ENCODE data around the gene E2F1.

Gene E2F1

DNA sequence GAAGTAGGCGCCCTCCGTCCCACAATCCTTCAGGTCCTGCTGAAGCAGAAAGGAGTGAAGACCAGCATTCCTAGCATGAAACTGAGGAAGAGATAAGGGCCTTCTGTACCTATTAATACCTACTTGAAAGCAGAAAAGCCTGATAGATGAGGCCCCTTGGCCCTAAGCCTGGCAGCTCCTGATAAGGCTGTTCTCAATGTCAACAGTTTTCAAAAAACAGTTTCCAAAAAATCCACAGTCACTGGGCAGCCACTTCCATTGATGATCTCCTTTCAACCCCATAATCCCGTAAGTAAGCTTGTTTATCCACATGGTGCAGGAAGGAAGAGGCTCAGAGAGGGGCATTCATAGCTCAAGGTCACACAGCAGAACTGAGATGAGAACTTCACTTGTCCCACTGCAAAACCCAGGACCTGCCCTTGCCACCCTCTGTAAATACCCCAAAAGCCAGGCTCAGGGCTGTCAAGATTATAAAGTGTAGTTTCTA is 2.8 kb upstream of the E2F1 start:
- FAIRE-seq = no peak
- no peak for DNase-seq (ENCODE audit: extremely low spot score, insufficient read length, low read depth)

DNA sequence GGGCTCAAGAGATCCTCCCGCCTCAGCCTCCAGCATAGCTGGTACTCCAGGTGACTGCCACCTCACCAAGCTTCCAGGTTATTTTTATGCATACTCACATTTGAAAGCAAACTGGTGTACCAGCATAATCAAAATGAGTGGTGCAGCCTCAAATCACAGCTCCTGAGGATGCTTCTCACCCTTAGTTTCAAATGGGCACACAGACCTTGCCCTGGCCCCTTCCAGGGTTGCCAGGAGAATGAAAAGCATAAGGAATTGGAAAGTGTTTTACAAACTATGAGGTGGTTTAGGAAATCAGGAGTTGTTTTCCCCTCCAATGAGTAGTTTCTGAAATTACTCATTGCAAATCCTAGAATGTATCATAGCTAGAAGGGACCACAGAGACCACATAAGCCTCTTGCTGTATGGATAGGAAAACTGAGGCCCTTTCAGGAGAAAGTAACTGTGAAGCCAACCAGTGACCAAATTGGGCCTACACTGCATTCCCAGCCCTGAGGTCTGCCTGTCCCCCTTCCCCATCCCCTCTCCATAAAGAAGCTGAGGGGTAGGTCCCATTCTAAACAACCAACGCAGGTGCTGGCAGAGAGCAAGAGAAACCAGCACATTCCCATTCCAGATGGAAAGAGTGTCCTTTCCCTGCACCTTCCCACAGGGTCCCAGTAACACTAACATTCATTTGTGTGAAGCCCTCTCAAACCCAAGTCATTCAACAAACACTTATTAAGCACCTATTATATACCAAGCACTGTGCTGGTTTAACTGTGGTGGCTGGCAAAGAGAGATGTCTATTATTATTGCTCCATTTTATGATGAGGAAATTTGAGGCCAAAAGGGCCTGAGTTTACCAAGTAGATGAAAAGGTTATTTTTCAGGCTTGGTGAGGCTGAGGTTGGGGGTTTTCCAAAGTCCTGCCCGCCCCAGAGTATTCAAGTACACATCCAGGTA is 2.1 kb upstream of the E2F1 start:
- no peak for DNase-seq (ENCODE audit: extremely low spot score, insufficient read length, low read depth)
- no peak for FAIRE-seq

DNA sequence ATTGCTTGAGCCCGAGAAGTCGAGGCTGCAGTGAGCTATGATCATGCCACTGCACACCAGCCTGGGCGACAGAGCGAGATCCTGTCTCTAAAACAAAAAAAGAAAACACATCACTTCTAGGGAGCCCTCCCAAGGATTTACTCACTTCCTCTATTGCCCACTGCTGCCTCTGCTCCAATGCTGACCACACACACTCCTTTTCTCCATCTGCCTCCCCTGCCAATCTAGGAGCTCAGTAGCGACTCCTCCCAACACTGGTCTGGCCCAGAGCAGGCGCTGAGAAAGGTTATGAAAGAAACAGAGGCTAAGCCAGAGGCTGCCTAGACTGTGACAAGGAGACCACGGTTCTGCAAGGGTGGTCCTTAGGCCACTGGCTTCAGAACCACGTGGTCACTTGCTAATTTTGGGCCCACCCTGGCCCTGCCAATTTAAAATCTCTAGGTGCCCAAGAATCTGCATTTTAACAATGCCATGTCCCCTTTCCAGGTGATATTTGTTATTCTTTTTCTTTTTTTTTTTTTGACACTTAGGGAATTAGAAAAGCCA is 1.3 kb upstream of the E2F1 start:
- DNase-seq (ENCODE audit: extremely low spot score, insufficient read length, low read depth) (no peak), FAIRE-seq (no peak)

- DNase-seq (ENCODE audit: extremely low spot score, insufficient read length, low read depth) = no peak
- FAIRE-seq = no peak
These were observed 790 bp upstream of the E2F1 start for GRCh38 chr20:33686984-33687366.

- no peak for DNase-seq (ENCODE audit: extremely low spot score, insufficient read length, low read depth)
These were observed 671 bp downstream of the E2F1 start for GRCh38 chr20:33685328-33686099.

DNA sequence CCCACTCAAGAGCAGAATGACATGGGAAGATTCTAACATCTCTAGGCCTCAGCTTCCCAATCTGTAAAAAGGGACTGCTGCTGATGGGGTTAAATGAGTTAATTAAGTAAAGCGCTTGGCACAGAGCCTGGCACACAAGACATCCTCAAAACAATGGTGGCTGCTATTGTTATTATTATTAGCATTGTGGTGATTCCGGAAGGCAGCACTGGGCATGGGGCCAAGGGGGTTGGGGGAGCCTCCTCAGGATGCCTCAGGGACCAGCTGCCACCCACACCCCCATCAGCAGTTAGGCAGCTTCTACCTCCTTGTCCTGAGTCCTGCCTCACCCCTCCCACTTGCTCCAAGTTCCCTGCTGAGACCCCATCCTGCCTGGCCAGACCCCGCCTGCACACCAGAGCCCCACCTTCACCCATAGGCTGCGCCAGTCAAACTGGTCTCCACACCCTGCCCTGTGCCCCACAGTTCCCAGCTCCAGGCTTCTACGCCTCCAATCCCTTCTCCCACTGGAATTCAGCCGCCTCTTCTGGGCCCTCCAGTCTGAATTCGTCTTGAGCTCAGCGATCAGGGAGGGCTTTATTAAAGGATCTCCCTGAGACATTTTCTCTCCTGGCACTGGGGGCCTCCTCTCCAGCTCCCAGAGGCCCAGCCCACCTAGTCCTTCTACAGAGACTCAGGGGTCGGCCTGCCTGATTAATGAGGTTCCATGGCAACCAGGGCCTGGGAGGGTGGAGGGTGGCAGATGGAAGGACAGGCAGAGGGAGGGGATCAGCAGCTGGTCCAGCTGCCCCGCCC is 1.5 kb downstream of the E2F1 start:
- no peak for DNase-seq (ENCODE audit: extremely low spot score, insufficient read length, low read depth)
- no peak for FAIRE-seq

More at GRCh38 chr20:33685328-33686099, 671 bp downstream of the E2F1 start:
- peak; percentile 81 for FAIRE-seq

DNA sequence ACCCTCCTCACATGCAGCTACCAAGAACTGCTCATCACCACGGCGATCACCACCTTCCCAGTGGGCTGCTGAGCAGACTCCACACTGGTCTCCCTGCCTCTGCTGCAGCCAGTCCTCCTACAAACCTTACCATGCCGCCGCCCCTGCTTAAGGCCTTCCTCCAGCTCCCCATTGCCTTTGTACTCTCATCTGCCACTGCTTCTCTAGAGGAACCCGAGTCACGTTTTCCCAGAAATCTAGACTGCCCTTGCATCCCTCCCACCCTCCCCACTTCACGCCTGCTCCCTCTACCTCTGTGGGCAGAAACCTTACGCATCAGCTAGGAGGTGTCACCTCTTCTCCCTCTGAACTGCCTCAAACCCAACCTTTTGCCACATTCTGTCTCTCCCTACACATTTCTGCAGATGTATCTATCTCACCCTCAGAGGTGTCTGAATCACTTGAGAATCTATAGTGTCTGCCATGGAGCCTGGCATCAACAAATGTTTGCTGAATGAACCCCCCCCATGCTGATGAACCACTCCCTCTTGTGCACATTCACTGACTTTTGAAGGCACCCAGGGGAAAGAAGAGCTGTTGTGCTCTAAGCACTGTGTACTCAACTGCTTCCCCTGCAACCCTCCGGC is 4.3 kb downstream of the E2F1 start:
- no peak for DNase-seq (ENCODE audit: extremely low spot score, insufficient read length, low read depth)
- no peak for FAIRE-seq

GRCh38 chr20:33681288-33681687 is 4.9 kb downstream of the E2F1 start:
- no peak for DNase-seq (ENCODE audit: extremely low spot score, insufficient read length, low read depth)
- FAIRE-seq = no peak

GRCh38 chr20:33680686-33681085 is 5.5 kb downstream of the E2F1 start:
- no peak for FAIRE-seq

GRCh38 chr20:33679758-33680485 is 6.3 kb downstream of the E2F1 start:
- DNase-seq (ENCODE audit: extremely low spot score, insufficient read length, low read depth) = no peak

More at GRCh38 chr20:33680686-33681085, 5.5 kb downstream of the E2F1 start:
- no peak for DNase-seq (ENCODE audit: extremely low spot score, insufficient read length, low read depth)

GRCh38 chr20:33677991-33678702 is 8.0 kb downstream of the E2F1 start:
- no peak for DNase-seq (ENCODE audit: extremely low spot score, insufficient read length, low read depth)
- FAIRE-seq = no peak

More at GRCh38 chr20:33679758-33680485, 6.3 kb downstream of the E2F1 start:
- peak; percentile 90 for FAIRE-seq

DNA sequence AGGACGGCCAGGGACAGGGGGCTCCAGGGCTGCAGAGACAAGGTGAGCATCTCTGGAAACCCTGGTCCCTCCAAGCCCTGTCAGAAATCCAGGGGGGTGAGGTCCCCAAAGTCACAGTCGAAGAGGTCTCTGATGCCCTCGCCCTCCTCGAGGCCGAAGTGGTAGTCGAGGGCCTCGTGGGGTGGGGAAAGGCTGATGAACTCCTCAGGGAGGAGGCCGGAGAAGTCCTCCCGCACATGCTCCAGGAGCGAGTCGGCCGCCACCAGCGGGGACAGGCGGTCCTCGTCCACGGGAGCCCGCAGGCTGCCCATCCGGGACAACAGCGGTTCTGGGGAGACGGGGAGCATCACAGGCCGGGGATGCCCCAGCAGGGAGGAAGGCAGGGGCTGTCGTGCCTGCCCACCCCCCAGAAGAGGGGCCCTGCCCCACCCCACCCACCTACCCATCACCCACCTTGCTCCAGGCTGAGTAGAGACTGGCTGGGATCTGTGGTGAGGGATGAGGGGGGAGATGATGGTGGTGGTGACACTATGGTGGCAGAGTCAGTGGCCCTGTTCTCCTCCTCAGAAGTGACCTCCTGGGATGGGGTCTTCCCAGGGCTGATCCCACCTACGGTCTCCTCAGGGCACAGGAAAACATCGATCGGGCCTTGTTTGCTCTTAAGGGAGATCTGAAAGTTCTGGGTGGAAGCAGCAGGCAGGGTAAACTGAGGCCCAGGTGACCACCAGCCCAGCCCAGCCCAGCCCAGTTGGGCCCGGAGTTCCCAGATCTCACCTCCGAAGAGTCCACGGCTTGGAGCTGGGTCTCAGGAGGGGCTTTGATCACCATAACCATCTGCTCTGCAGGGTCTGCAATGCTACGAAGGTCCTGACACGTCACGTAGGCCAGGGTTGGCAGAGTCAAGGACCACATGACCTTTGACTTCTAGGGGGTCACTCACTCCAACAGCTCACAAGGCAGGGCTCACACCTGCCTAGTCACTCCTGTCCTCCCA is 9.2 kb downstream of the E2F1 start:
- no peak for DNase-seq (ENCODE audit: extremely low spot score, insufficient read length, low read depth)
- FAIRE-seq = no peak

DNA sequence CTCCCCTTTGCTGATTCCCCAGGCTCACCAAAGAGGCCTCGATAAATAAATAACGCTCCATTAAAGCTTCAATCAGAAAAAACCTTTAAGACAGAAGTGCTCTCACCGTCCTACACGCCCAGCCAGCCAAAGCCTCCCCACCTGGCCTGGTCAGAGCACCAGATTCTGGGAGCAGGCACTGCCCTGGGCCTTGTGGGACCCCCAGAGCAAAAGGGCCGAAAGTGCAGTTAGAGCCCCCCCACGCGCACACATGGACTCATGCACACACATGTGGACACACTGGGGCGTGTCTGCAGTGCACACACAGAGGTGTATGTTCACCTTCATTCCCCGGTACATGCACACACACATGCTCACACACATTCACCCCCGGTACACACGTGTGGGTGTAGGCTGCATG is 10.1 kb downstream of the E2F1 start:
- no peak for DNase-seq (ENCODE audit: extremely low spot score, insufficient read length, low read depth)
- no peak for FAIRE-seq

DNA sequence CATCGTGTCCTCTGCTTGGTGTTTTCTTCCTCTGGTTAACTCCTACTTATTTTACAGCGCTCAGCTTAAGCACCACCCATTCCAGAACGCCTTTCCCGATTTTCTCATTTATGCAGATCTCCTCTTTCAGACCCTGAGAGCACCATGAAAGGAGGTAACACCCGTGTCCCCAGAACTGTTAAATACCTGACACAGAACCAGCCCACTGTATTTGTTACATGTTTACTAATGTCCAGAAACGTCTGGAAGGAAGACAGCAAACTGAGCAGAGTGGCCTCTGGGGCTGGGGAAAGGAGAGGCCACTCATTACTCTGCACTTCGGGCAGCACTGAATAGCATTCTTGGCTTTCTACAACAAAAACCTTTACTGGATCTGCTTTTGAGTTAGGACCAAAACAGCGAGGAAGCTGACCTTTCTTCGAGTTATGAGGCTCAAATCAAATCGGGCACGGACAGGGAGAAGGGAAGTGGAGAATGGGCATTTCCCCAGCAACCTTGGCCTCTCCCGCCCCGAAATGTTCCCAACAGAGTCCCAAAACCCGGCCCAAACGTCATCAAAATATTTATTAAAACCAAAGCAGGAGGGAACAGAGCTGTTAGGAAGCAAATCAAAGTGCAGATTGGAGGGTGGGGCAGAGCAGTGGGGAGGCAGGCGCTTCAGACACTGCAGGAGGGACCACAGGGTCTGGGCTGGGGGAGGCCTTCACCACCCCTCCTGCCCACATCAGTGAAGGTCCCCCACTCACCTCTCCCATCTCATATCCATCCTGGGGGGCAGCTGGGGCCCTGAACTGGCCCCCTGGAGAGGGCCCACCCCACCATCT is 10.8 kb downstream of the E2F1 start:
- DNase-seq (ENCODE audit: extremely low spot score, insufficient read length, low read depth) = no peak
- FAIRE-seq = no peak

DNA sequence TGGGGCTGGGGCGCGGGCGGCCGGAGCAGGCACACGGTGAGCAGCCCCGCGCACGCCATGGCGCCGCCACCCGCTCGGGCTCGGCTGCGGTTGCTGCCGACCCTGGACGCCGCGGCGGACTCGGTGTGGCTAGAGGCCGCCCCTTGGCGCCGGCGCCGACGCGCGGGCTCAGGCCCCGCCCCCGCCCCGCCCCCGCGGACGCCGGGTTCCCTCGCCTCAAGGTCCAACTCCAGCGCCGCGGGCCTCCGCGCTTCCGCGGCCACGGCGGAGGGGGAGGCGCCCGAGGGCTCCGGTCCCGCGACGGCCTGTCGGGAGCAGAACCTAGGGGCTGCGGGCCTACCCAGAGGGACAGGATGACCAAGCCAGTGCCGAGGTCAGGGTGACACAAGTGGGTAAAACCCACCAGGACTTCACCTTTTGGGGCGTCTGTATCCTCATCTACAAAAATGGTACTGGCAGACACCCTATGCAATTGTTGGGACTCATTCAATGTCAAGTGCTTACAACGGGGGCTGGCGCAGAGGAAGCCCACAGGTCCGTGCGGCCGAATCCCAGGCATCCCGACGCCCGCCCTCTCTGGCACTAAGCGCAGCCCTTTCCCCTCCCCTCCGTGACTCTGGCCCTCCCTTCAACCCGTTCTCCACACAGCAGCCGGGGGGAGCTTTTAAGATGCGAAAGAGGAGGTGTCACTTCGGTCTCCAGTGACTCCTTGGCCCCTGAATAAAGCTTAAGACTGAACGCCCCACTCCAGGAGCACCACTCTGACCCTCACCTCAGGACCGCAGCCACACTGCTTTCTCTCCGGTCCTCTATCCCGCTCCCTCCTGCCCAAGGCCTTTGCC is 11.7 kb downstream of the E2F1 start, which contains the start of gene NECAB3:
Gene NECAB3, minus strand, starts transcription at position 135 of the 842 bp plus-strand sequence. Its CDS starts 76 bp downstream, at position 59.
- no peak for FAIRE-seq
- no peak for DNase-seq (ENCODE audit: extremely low spot score, insufficient read length, low read depth)

Data from GM18507 (cell line).